ENCODE results near the gene RPLP2. TPM values are rescaled to one million over a fixed set of nuclear protein-coding genes. Genes with fewer than 3 reads are reported as not detected.

RPLP2 gene
- total RNA-seq, 1 experiment from 2014 or later: 2,142 TPM

DNA sequence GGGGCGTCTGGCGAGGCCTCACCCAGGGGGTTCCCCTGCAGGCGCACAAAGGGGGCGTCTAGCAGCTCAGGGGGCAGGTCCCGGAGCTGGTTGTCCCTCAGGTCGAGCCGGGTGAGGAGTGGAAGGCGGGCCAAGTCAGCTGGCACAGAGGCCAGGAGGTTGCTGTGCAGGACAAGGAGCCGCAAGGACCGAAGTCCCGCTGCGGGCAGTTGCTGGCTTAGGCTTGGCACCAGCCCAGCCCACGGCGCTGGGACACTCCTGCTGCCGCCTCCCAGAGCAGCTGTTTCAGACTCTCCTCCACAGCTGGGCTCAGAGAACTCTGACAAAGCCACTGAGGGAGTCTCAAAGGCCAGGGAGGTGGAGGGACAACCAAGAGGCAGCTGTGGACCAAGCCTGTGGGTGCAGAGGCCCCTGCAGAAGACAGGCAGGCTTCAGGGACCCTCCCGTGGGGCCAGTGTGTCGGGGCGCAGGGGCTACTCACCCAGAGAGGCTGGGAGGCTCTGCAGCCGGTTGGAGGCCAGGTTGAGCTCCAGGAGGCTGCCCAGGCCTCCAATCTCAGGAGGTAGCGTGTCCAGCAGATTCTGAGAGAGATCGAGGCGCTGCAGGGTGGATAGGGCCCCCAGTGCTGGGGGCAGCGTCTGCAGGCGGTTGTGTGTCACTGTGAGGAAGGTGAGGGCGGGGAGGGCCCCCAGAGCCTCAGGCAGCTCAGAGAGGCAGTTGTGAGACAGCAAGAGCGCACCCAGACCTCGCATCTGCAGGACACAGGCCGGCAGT is 6.9 kb upstream of the RPLP2 start:
- Mint-ChIP-seq H3K27me3 (ENCODE audit: insufficient read depth, unreplicated experiment) (no peaks in the 10 kb centered on the region), H3K36me3 (ENCODE audit: insufficient read depth, unreplicated experiment) (peaks cover 26% of the 10 kb centered on the region), H3K4me3 (ENCODE audit: unreplicated experiment) (peak overlapping the region; percentile 40), H3K4me1 (ENCODE audit: insufficient read depth, unreplicated experiment) (peaks cover 3% of the 10 kb centered on the region), H3K9me3 (ENCODE audit: unreplicated experiment) (no peaks in the 10 kb centered on the region), H3K27ac (ENCODE audit: low read depth, unreplicated experiment) (no peak overlapping the region)
- ChIA-PET POLR2A (interaction anchor here (0.6 to 8.3 kb wide), 4 partner anchors 8 to 227 kb away, joined by 3 to 149 read pairs (median 4); partner anchors contain the start of genes PHRF1 and PNPLA2), CTCF (interaction anchor here (0.6 to 1.2 kb wide), 2 partner anchors 77 to 765 kb away, joined by 3 to 4 read pairs; no protein-coding TSS in a partner anchor)
- no TSS peak for BruUV-seq (replicated peaks)
- TF ChIP-seq, protein P1, sequence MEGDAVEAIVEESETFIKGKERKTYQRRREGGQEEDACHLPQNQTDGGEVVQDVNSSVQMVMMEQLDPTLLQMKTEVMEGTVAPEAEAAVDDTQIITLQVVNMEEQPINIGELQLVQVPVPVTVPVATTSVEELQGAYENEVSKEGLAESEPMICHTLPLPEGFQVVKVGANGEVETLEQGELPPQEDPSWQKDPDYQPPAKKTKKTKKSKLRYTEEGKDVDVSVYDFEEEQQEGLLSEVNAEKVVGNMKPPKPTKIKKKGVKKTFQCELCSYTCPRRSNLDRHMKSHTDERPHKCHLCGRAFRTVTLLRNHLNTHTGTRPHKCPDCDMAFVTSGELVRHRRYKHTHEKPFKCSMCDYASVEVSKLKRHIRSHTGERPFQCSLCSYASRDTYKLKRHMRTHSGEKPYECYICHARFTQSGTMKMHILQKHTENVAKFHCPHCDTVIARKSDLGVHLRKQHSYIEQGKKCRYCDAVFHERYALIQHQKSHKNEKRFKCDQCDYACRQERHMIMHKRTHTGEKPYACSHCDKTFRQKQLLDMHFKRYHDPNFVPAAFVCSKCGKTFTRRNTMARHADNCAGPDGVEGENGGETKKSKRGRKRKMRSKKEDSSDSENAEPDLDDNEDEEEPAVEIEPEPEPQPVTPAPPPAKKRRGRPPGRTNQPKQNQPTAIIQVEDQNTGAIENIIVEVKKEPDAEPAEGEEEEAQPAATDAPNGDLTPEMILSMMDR (IDR thresholded peaks at IDR 0.05; ENCODE audit: unreplicated experiment): no peak
- intact Hi-C loops (cut with micrococcal nuclease): no loop called here
- DNase-seq (ENCODE audit: unreplicated experiment): no peak

DNA sequence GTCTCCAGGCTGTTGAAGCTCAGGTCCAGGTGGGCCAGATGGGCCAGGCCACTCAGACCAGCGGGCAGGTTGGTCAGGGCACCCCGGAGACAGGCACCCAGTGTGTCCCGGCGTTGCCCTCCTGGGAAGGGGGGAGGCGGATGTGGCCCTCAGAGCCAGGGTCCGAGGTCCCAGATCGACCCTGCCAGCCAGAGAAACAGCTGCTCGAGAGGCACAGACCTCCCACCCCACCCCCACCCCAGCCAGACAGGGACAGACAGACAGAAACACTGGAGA is 6.4 kb upstream of the RPLP2 start:
- peaks cover 6% of the 10 kb centered on the region for H3K4me1 Mint-ChIP-seq (ENCODE audit: insufficient read depth, unreplicated experiment)
- peak overlapping the region; percentile 75 for H3K4me3 Mint-ChIP-seq (ENCODE audit: unreplicated experiment)
- H3K27me3 Mint-ChIP-seq (ENCODE audit: insufficient read depth, unreplicated experiment): no peaks in the 10 kb centered on the region
- H3K9me3 Mint-ChIP-seq (ENCODE audit: unreplicated experiment): no peaks in the 10 kb centered on the region
- TF ChIP-seq, protein P1 (IDR thresholded peaks at IDR 0.05; ENCODE audit: unreplicated experiment): no peak
- POLR2A ChIA-PET: interaction anchor here (0.6 to 8.3 kb wide), 9 partner anchors 8 to 228 kb away, joined by 3 to 149 read pairs (median 6); partner anchors contain the start of genes PHRF1 and PNPLA2
- intact Hi-C loops (cut with micrococcal nuclease): no loop called here
- no peak overlapping the region for H3K27ac Mint-ChIP-seq (ENCODE audit: low read depth, unreplicated experiment)
- no TSS peak for BruUV-seq (replicated peaks)
- no peak for DNase-seq (ENCODE audit: unreplicated experiment)
- peaks cover 26% of the 10 kb centered on the region for H3K36me3 Mint-ChIP-seq (ENCODE audit: insufficient read depth, unreplicated experiment)
- CTCF ChIA-PET: interaction anchor here (0.6 to 1.2 kb wide), 2 partner anchors 78 to 765 kb away, joined by 3 to 4 read pairs; no protein-coding TSS in a partner anchor

DNA sequence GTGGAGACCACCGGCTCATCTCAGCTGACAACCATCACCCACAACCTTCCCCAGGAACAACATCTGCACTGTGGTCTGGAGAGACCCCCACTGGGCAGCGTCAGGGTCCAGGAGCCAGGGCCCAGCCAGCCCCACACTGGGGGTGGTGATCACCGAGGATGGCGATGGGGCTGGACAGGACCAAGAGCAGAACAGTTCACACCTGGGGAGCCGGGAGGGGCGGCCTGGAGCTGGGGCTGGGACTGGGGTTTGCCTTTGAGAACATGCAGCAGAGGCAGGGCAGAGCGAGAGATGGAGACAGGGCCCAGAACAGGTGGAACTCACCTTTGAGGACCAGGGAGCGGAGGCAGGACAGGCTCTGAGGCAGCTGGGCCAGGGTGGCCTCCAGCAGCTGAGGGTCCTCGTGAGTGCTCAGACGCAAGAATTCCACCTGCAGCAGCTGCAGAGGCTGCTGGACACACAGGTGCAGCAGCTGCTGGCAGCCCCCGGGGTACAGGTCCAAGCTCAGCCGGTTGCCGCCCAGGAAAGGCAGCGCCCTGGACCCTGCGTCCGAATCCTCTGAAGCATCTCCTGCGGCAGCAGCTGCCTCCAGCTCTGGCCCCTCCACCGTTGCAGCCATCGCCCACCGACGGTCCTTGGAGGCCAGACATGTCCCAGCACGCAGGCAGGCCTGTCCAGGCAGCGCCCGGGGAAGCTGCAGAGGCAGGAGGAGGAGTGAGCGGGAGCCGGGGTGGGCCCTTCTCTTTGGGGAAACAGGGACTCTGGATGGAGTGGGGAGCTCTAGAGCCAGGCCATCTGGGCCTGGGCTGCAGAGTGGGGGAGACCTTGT is 5.8 kb upstream of the RPLP2 start:
- TF ChIP-seq, protein P1 (IDR thresholded peaks at IDR 0.05; ENCODE audit: unreplicated experiment): no peak
- intact Hi-C loops (cut with micrococcal nuclease): no loop called here
- peak; percentile 63 for DNase-seq (ENCODE audit: unreplicated experiment)
- Mint-ChIP-seq H3K4me3 (ENCODE audit: unreplicated experiment) (peak overlapping the region; percentile 75), H3K27ac (ENCODE audit: low read depth, unreplicated experiment) (no peak overlapping the region), H3K4me1 (ENCODE audit: insufficient read depth, unreplicated experiment) (peaks cover 6% of the 10 kb centered on the region), H3K36me3 (ENCODE audit: insufficient read depth, unreplicated experiment) (peaks cover 26% of the 10 kb centered on the region), H3K27me3 (ENCODE audit: insufficient read depth, unreplicated experiment) (no peaks in the 10 kb centered on the region), H3K9me3 (ENCODE audit: unreplicated experiment) (no peaks in the 10 kb centered on the region)
- CTCF ChIA-PET: interaction anchor here (0.9 to 1.2 kb wide), 2 partner anchors 20 to 78 kb away, joined by 4 read pairs; no protein-coding TSS in a partner anchor
- POLR2A ChIA-PET: interaction anchor here (0.7 to 8.3 kb wide), 13 partner anchors 8 to 228 kb away, joined by 3 to 149 read pairs (median 5); partner anchors contain the start of genes PHRF1 and PNPLA2
- BruUV-seq (replicated peaks): no TSS peak

DNA sequence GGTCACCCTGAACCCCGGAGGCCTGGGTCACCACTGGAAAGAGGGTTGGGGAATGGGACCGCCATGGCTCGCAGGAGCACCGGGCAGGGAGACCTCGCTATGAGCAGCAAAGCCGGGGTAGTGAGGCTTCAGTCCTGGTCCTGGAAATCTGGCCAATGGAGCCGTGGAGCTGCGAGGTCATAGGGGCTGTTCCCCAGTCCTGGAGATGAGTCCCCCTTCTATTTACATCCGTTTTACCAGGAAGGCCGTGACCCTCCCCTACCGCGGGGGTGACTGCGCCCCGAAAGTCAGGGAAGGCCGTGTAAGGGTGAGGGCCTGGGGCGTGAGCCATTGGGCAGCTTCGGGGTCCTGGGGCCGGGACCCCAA is 5.2 kb upstream of the RPLP2 start:
- intact Hi-C loops (cut with micrococcal nuclease): no loop called here
- ChIA-PET CTCF (interaction anchor here (0.9 kb wide), 1 partner anchor 20 kb away, joined by 4 read pairs; no protein-coding TSS in a partner anchor), POLR2A (interaction anchor here (0.5 to 8.3 kb wide), 15 partner anchors 8 to 227 kb away, joined by 3 to 149 read pairs (median 5); partner anchors contain the start of gene PNPLA2)
- H3K4me3 Mint-ChIP-seq (ENCODE audit: unreplicated experiment): peak overlapping the region; percentile 75
- no peak overlapping the region for H3K27ac Mint-ChIP-seq (ENCODE audit: low read depth, unreplicated experiment)
- DNase-seq (ENCODE audit: unreplicated experiment): no peak
- H3K27me3 Mint-ChIP-seq (ENCODE audit: insufficient read depth, unreplicated experiment): no peaks in the 10 kb centered on the region
- TF ChIP-seq, protein P1 (IDR thresholded peaks at IDR 0.05; ENCODE audit: unreplicated experiment): no peak
- H3K9me3 Mint-ChIP-seq (ENCODE audit: unreplicated experiment): no peaks in the 10 kb centered on the region
- peaks cover 26% of the 10 kb centered on the region for H3K36me3 Mint-ChIP-seq (ENCODE audit: insufficient read depth, unreplicated experiment)
- peaks cover 6% of the 10 kb centered on the region for H3K4me1 Mint-ChIP-seq (ENCODE audit: insufficient read depth, unreplicated experiment)
- BruUV-seq (replicated peaks): no TSS peak
